ENCODE data around the gene DAO. TPM values are rescaled to one million over a fixed set of nuclear protein-coding genes. Genes with fewer than 3 reads are reported as not detected.

Gene DAO
- total RNA-seq, 1 experiment from 2014 or later: not detected

GRCh38 chr12:108857158-108857407, 22.8 kb upstream of the DAO start:
- H2BK20ac ChIP-seq (ENCODE audit: low read depth, low read length, poor library complexity, severe bottlenecking): no peak overlapping the region
- H4K8ac ChIP-seq (replicated peaks; ENCODE audit: insufficient read length, low read depth, low read length): no peak overlapping the region
- H2BK120ac ChIP-seq (ENCODE audit: low read depth, low read length, poor library complexity, severe bottlenecking): no peak overlapping the region
- no peak overlapping the region for H3K56ac ChIP-seq (ENCODE audit: insufficient read length, low read depth, low read length)
- no peaks in the 10 kb centered on the region for H3K9me3 ChIP-seq (ENCODE audit: control insufficient read depth, low read depth, low read length)
- Mint-ChIP-seq H3K27ac (peak overlapping the region in 2 of 3 experiments; percentile 38 to 86; a peak in 3 of 7 replicates), H3K27me3 (ENCODE audit: low read depth) (peaks cover 6% of the 10 kb centered on the region), H3K4me3 (peak overlapping the region; percentile 87 to 95), H3K9me3 (peaks cover 6% of the 10 kb centered on the region in 2 experiments; a peak in 4 of 5 replicates), H3K4me1 (peaks cover 39 to 46% of the 10 kb centered on the region in 2 experiments), H3K36me3 (ENCODE audit: insufficient read depth in 1 of 3, low read depth in 3 of 3) (peaks cover 14 to 27% (median 24%) of the 10 kb centered on the region in 3 experiments)
- DNase-seq: no peak
- no peak overlapping the region for H2BK15ac ChIP-seq (ENCODE audit: low read depth, low read length)
- H3K27ac ChIP-seq (ENCODE audit: insufficient read length, low read depth, low read length): no peak overlapping the region
- H4K91ac ChIP-seq (ENCODE audit: insufficient read length, low read depth, low read length): no peak overlapping the region
- H3K4me1 ChIP-seq (ENCODE audit: insufficient read depth, low read length): peaks cover 5% of the 10 kb centered on the region; the same call in 1 of the 2 replicates
- peak overlapping the region; percentile 7; the same call in 1 of the 2 replicates for H3K14ac ChIP-seq (ENCODE audit: insufficient read depth, low read length)
- no peaks in the 10 kb centered on the region; the same call in none of the 2 replicates for H3K79me2 ChIP-seq (ENCODE audit: insufficient read depth, low read length)
- no peak overlapping the region for H2BK12ac ChIP-seq (ENCODE audit: insufficient read length, low read depth, low read length)
- no peak overlapping the region for H3K4ac ChIP-seq (ENCODE audit: low read depth, low read length)
- H2BK5ac ChIP-seq (ENCODE audit: insufficient read length, low read length): no peak overlapping the region
- H3K9ac ChIP-seq (ENCODE audit: extremely low read depth, insufficient read length, low read length): peak overlapping the region; percentile 32
- no peak overlapping the region for H3K23ac ChIP-seq (ENCODE audit: insufficient read length, low read depth, low read length)
- no peaks in the 10 kb centered on the region for H3K27me3 ChIP-seq (ENCODE audit: insufficient read depth, low read length)
- H2AK5ac ChIP-seq (ENCODE audit: insufficient read length, low read length): no peak overlapping the region
- H3K18ac ChIP-seq (ENCODE audit: insufficient read length, low read depth, low read length): no peak overlapping the region
- no peaks in the 10 kb centered on the region for H3K79me1 ChIP-seq (ENCODE audit: insufficient read depth, low read depth, low read length, poor library complexity, severe bottlenecking)
- H3T11ph ChIP-seq (ENCODE audit: low read length): no peak overlapping the region
- TF ChIP-seq, protein P1, sequence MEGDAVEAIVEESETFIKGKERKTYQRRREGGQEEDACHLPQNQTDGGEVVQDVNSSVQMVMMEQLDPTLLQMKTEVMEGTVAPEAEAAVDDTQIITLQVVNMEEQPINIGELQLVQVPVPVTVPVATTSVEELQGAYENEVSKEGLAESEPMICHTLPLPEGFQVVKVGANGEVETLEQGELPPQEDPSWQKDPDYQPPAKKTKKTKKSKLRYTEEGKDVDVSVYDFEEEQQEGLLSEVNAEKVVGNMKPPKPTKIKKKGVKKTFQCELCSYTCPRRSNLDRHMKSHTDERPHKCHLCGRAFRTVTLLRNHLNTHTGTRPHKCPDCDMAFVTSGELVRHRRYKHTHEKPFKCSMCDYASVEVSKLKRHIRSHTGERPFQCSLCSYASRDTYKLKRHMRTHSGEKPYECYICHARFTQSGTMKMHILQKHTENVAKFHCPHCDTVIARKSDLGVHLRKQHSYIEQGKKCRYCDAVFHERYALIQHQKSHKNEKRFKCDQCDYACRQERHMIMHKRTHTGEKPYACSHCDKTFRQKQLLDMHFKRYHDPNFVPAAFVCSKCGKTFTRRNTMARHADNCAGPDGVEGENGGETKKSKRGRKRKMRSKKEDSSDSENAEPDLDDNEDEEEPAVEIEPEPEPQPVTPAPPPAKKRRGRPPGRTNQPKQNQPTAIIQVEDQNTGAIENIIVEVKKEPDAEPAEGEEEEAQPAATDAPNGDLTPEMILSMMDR (conservative IDR thresholded peaks at IDR 0.05): no peak
- no peak overlapping the region for H2AFZ ChIP-seq (ENCODE audit: low read length)
- peak overlapping the region; percentile 81 for H3K4me2 ChIP-seq (ENCODE audit: insufficient read depth, insufficient read length, low read length)
- peaks cover 13% of the 10 kb centered on the region for H3K23me2 ChIP-seq (ENCODE audit: insufficient read length, low read depth, low read length, poor library complexity, severe bottlenecking)
- WGBS (ENCODE audit: extremely low coverage, insufficient read length, low lambda C conversion rate): no CpG with 5 or more reads among the region's 30 CpGs
- H4K5ac ChIP-seq (ENCODE audit: insufficient read length, low read depth, low read length): no peak overlapping the region
- H4K20me1 ChIP-seq (ENCODE audit: control insufficient read depth, insufficient read depth, insufficient read length): no peaks in the 10 kb centered on the region

All from H9 (cell line).